ENCODE data around the gene SYT1. TPM values are rescaled to one million over a fixed set of nuclear protein-coding genes. Genes with fewer than 3 reads are reported as not detected.
A peak's percentile ranks its signal among the peaks of the same experiment; 100 is the strongest.

SYT1 gene
- total and polyA plus RNA-seq, 11 donors, result 0.08 to 0.86 (median 0.16) TPM; not detected in 6

DNA sequence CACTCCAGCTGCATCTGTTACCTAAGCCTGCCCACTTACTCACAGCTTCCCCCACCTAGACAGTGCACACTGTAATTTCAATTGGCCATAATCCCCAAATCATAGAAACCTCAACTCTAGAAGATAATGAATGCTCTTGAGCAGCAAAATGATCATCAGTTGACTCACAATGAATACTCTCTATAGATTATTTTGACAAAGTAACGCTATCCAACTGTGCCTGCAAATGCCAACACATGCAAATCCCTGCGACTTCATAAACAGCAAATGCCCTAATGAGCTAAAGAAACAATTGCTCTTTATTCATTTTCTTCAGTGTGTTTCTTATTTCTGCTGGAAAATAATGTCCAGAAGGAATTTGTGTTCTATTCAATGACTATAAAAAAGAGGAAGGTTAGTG lies 506.7 kb downstream of the SYT1 start:
- Histone ChIP-seq H3K27ac (no peak overlapping the region), H3K4me3 (no peak overlapping the region), H3K4me1 (peaks cover 0 to 3% (median 0%) of the 10 kb centered on the region in 12 donors), H3K36me3 (no peaks in the 10 kb centered on the region), H3K9me3 (no peaks in the 10 kb centered on the region), H3K27me3 (no peaks in the 10 kb centered on the region)
- intact Hi-C loops (cut with DNase I), result loop anchor here in 2 of 10 donors (5.0 to 10.0 kb wide), 2 partner anchors 1224 to 1226 kb away; no protein-coding TSS in a partner anchor
- ATAC-seq (no peak), DNase-seq (no peak)
- WGBS, 4 donors, result 86 to 88% (median 87%) methylated on average over 2 of the region's 2 CpGs
- TF ChIP-seq POLR2A (IDR thresholded peaks at IDR 0.05), result no peak
- TF ChIP-seq, protein P1, sequence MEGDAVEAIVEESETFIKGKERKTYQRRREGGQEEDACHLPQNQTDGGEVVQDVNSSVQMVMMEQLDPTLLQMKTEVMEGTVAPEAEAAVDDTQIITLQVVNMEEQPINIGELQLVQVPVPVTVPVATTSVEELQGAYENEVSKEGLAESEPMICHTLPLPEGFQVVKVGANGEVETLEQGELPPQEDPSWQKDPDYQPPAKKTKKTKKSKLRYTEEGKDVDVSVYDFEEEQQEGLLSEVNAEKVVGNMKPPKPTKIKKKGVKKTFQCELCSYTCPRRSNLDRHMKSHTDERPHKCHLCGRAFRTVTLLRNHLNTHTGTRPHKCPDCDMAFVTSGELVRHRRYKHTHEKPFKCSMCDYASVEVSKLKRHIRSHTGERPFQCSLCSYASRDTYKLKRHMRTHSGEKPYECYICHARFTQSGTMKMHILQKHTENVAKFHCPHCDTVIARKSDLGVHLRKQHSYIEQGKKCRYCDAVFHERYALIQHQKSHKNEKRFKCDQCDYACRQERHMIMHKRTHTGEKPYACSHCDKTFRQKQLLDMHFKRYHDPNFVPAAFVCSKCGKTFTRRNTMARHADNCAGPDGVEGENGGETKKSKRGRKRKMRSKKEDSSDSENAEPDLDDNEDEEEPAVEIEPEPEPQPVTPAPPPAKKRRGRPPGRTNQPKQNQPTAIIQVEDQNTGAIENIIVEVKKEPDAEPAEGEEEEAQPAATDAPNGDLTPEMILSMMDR (IDR thresholded peaks at IDR 0.05), result no peak

DNA sequence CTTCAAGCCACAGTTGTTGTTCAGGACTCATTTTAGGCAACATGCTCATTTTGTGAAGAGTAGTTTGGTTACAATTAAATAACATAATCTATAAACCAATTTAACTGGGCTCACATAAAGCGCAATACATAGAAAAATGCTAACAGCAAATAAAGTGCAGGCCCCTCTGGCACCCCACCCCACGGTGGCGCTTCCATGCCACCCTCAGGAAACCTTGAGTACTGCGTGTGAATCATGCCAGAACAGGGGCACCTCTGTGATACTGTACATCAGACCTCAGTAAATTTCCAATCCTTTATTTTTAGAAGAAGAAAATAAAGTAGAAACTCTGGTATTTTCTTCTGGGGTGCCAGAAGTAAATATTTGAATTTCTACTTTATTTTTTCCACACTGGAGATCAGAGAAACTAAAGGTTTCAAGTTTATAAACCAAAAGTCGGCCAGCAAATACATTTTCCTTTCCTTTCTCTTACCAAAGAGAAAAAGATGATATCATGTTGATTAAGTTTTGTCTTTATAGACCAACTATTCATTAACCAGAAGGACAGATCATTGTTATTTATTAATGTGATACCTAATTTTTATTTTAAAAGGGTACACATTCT lies 509.4 kb downstream of the SYT1 start:
- Histone ChIP-seq H3K4me3 (no peak overlapping the region), H3K27me3 (no peaks in the 10 kb centered on the region), H3K9me3 (no peaks in the 10 kb centered on the region), H3K4me1 (no peaks in the 10 kb centered on the region), H3K27ac (no peak overlapping the region), H3K36me3 (no peaks in the 10 kb centered on the region)
- no peak for TF ChIP-seq POLR2A (IDR thresholded peaks at IDR 0.05)
- TF ChIP-seq, protein P1 (IDR thresholded peaks at IDR 0.05), result peak; percentile 41 to 65 (median 56)
- DNase-seq (no peak), ATAC-seq (no peak)
- intact Hi-C loops (cut with DNase I), result loop anchor here in 2 of 10 donors (5.0 to 10.0 kb wide), 2 partner anchors 1227 to 1229 kb away; no protein-coding TSS in a partner anchor
- 60 to 64% (median 62%) methylated on average over 5 of the region's 5 CpGs for WGBS, 4 donors

DNA sequence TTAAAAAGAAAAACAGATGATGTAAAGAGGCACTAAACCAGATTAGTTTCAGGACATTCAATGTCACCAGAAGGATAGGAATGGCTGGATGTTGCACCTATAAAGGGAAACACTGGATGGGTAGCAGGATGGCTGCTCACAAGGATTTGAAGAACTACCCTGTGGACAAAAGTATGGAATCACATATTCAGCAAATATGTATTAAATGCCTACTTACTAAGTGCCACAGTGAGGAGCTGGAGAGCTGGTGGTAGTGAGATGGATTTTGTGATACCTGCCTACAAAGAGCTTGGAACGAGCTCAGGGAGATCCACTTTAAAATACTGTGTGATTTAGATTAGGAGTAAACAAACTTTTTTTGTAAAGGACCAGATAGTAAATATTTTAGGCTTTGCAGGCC lies 510.0 kb downstream of the SYT1 start:
- no peaks in the 10 kb centered on the region for H3K36me3 ChIP-seq
- H3K27me3 ChIP-seq, result no peaks in the 10 kb centered on the region
- DNase-seq (no peak), ATAC-seq (no peak)
- intact Hi-C loops (cut with DNase I), result loop anchor here in 2 of 10 donors (5.0 to 10.0 kb wide), 2 partner anchors 1227 to 1230 kb away; no protein-coding TSS in a partner anchor
- WGBS, 4 donors, result 81 to 90% (median 87%) methylated on average over 1 of the region's 1 CpG
- no peaks in the 10 kb centered on the region for H3K9me3 ChIP-seq
- TF ChIP-seq, protein P1 (IDR thresholded peaks at IDR 0.05), result no peak
- TF ChIP-seq POLR2A (IDR thresholded peaks at IDR 0.05), result no peak
- no peak overlapping the region for H3K27ac ChIP-seq
- no peak overlapping the region for H3K4me3 ChIP-seq
- no peaks in the 10 kb centered on the region for H3K4me1 ChIP-seq

DNA sequence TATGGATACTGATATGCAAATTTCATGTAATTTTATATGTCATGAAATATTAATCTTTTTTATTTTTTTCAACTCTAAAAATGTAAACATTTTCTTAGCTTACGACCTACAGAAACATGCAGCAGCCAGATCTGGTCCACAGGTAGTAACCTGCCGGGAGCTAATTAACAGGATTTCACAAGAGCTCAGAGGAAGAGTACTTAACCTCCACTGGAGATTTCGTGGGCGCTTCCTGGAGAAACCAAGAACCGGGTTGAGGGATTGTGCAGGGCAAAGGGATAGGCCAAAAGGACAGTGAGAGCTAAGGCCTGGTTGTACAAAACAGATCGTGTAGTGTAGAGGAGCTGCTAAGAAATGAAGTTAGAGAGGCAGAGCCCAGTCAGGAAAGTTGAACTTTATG lies 510.5 kb downstream of the SYT1 start:
- H3K27ac ChIP-seq, result no peak overlapping the region
- H3K4me1 ChIP-seq, result no peaks in the 10 kb centered on the region
- DNase-seq (no peak), ATAC-seq (no peak)
- no peaks in the 10 kb centered on the region for H3K27me3 ChIP-seq
- no peak overlapping the region for H3K4me3 ChIP-seq
- no peaks in the 10 kb centered on the region for H3K36me3 ChIP-seq
- WGBS, 4 donors, result 76 to 83% (median 78%) methylated on average over 6 of the region's 6 CpGs
- no peak for TF ChIP-seq POLR2A (IDR thresholded peaks at IDR 0.05)
- TF ChIP-seq, protein P1 (IDR thresholded peaks at IDR 0.05), result no peak
- H3K9me3 ChIP-seq, result no peaks in the 10 kb centered on the region
- intact Hi-C loops (cut with DNase I), result loop anchor here in 1 of 10 donors (10.0 kb wide), 1 partner anchor 1230 kb away; no protein-coding TSS in a partner anchor
